Endothelial cell of umbilical vein (primary cell): Measurements from ENCODE around the gene ARL2BP. TPM values are rescaled to one million over a fixed set of nuclear protein-coding genes. Genes with fewer than 3 reads are reported as not detected.

Experiments
- BruUV-seq: library from RNA; stranded (reverse); fragments of 400-500 nt; replicated peaks from 2 replicates; lab custom pipeline; 2021; lab: Mats Ljungman, UMichigan
- CTCF ChIA-PET: fragments of 300-600, 350-600 bp; sonication (Branson Sonifier 250); formaldehyde crosslinking; loops from one replicate; lab custom pipeline; 2021; ENCODE audit warnings: antibody characterized with exemption, inconsistent platforms; lab: Charles Lee
- POLR2A ChIA-PET: fragments of 300-600, 350-600 bp; sonication (Branson Sonifier 250); formaldehyde crosslinking; loops from one replicate; lab custom pipeline; 2021; ENCODE audit warnings: antibody characterized with exemption, inconsistent platforms; lab: Charles Lee
- DNase-seq: peaks from one replicate; pipeline ENCODE4 v3.0.0-alpha.2; 2011; ENCODE audit warnings: low read depth, low spot score
- FAIRE-seq: peaks from 2 replicates; lab custom pipeline; 2011; peaks lifted over from hg19 to GRCh38; lab: Jason Lieb, UNC
- H2AFZ ChIP-seq: 2 replicates; pipeline ENCODE4 v1.6.0; 2012; ENCODE audit warnings: low read depth, low read length, control low read depth, inconsistent platforms
- H3K27ac ChIP-seq: 2 replicates; pipeline ENCODE4 v1.5.1; 2011; ENCODE audit warnings: low read depth, mild to moderate bottlenecking, control low read depth, low read length, moderate library complexity; ENCODE audit not compliant: insufficient read depth
- H3K27me3 ChIP-seq, 2 experiments: 2 replicates each; pipeline versions ENCODE4 v1.6.0 to v1.6.1; 2011; ENCODE audit warnings: low read length in 2 of 2, mixed read lengths in 1 of 2; ENCODE audit not compliant: control insufficient read depth in 2 of 2, insufficient read depth in 2 of 2
- H3K36me3 ChIP-seq, 2 experiments: 2 replicates in 1 of 2; 3 replicates in 1 of 2; pipeline ENCODE4 v1.5.1; 2011; ENCODE audit warnings: low read length in 2 of 2, mild to moderate bottlenecking in 1 of 2, moderate library complexity in 1 of 2; ENCODE audit not compliant: control insufficient read depth in 2 of 2, insufficient read depth in 2 of 2; ENCODE audit errors: extremely low read depth in 1 of 2
- H3K4me1 ChIP-seq: 3 replicates; pipeline ENCODE4 v1.5.1; 2011; ENCODE audit warnings: mild to moderate bottlenecking, low read length; ENCODE audit not compliant: control insufficient read depth, insufficient read depth; ENCODE audit errors: extremely low read depth
- H3K4me2 ChIP-seq: 2 replicates; pipeline ENCODE4 v1.6.1; 2011; ENCODE audit warnings: low read length, control low read depth, mixed read lengths; ENCODE audit not compliant: insufficient read depth
- H3K4me3 ChIP-seq, 3 experiments: fragments of 200-600 bp in 1 of 3; sonication (generic), shearing (Covaris generic) in 1 of 3; replicated peaks in 1 of 3; 2 replicates each; pipeline ENCODE4 v1.5.1; 2011 to 2016; ENCODE audit warnings: control low read depth in 3 of 3, low read length in 3 of 3, mild to moderate bottlenecking in 2 of 3, inconsistent platforms in 1 of 3, low read depth in 1 of 3, moderate library complexity in 1 of 3; ENCODE audit not compliant: insufficient read depth in 1 of 3
- H3K79me2 ChIP-seq: 2 replicates; pipeline ENCODE4 v1.6.0; 2012; ENCODE audit warnings: low read length, inconsistent platforms; ENCODE audit not compliant: control insufficient read depth, insufficient read depth
- H3K9ac ChIP-seq: replicated peaks from 2 replicates; pipeline ENCODE3; 2011; ENCODE audit warnings: low read length, control low read depth; ENCODE audit not compliant: insufficient read depth; ENCODE audit errors: extremely low read depth
- H3K9me1 ChIP-seq: replicated peaks from 3 replicates; pipeline ENCODE4 v1.6.0; 2011; ENCODE audit warnings: mild to moderate bottlenecking, low read length; ENCODE audit not compliant: control insufficient read depth, insufficient read depth; ENCODE audit errors: extremely low read depth
- H3K9me3 ChIP-seq: replicated peaks from 2 replicates; pipeline ENCODE4 v1.5.1; 2012; ENCODE audit warnings: low read length, inconsistent platforms; ENCODE audit not compliant: control insufficient read depth, insufficient read depth
- H4K20me1 ChIP-seq: replicated peaks from 2 replicates; pipeline ENCODE3; 2011; ENCODE audit warnings: mild to moderate bottlenecking, low read length; ENCODE audit not compliant: control insufficient read depth, insufficient read depth; ENCODE audit errors: extremely low read depth
- EZH2 ChIP-seq: IDR thresholded peaks from 2 replicates; pipeline ENCODE4 v1.6.1; 2012; ENCODE audit warnings: borderline replicate concordance, low read depth, mild to moderate bottlenecking, moderate library complexity, low read length, inconsistent platforms; ENCODE audit not compliant: severe bottlenecking
- FOS ChIP-seq: IDR thresholded peaks from 2 replicates; pipeline ENCODE4 v1.6.1; 2011; ENCODE audit warnings: mild to moderate bottlenecking, low read length, moderate library complexity, borderline replicate concordance; ENCODE audit not compliant: insufficient read depth
- GATA2 ChIP-seq: IDR thresholded peaks from 2 replicates; pipeline ENCODE4 v1.7.0; 2011; ENCODE audit warnings: low read depth, mild to moderate bottlenecking, moderate library complexity, mixed read lengths, low read length; ENCODE audit not compliant: insufficient read length, insufficient read depth
- JUN ChIP-seq: IDR thresholded peaks from 2 replicates; pipeline ENCODE4 v1.6.1; 2011; ENCODE audit warnings: borderline replicate concordance, low read depth; ENCODE audit not compliant: insufficient read length, insufficient read depth
- MAX ChIP-seq: IDR thresholded peaks from 2 replicates; pipeline ENCODE4 v1.6.1; 2011; ENCODE audit not compliant: insufficient read depth, insufficient read length
- MYC ChIP-seq: IDR thresholded peaks from one replicate; pipeline ENCODE4 v1.6.1; 2011; ENCODE audit warnings: mild to moderate bottlenecking, low read depth, low read length
- POLR2A ChIP-seq: IDR thresholded peaks from 2 replicates; pipeline ENCODE4 v1.6.1; 2012; ENCODE audit warnings: low read depth, mild to moderate bottlenecking, control low read depth, low read length
- POLR2AphosphoS5 ChIP-seq: IDR thresholded peaks from 2 replicates; pipeline ENCODE4 v1.6.1; 2012; ENCODE audit warnings: low read depth, mild to moderate bottlenecking, control low read depth, low read length, moderate library complexity; ENCODE audit not compliant: insufficient read depth
- dilution Hi-C: fragments of 300-500 bp; cut with MboI; formaldehyde crosslinking; loops from one replicate; pipeline ENCODE4 v1.15.0; 2019; ENCODE audit warnings: low sequenced_read_pairs; ENCODE audit not compliant: extremely low pct_ligation_motif_present
- intact Hi-C: fragments of 100-400 bp; cut with micrococcal nuclease; formaldehyde crosslinking; loops from one replicate; pipeline ENCODE4 v1.10.0; 2022
- polyA plus RNA-seq, 4 experiments: library from polyadenylated mRNA; depleted of rRNA in 3 of 4; stranded (reverse) in 3 of 4; unstranded in 1 of 4; fragments of >200 nt; gene quantifications; 2 replicates each; pipeline versions ENCODE4 v1.2.1 to v1.2.3, GENCODE V29; 2011 to 2012; ENCODE audit warnings: missing spikeins in 1 of 4
- total RNA-seq: library from RNA; stranded (reverse); gene quantifications from 2 replicates; pipeline ENCODE4 v1.2.3, GENCODE V29; 2021
- TF ChIP-seq, protein P1 (sequence below), 2 donors: IDR thresholded peaks; 1 replicate in 1 of 2; 2 replicates in 1 of 2; pipeline ENCODE4 v1.5.1; 2011; ENCODE audit warnings: low read length in 2 of 2, mild to moderate bottlenecking in 2 of 2, moderate library complexity in 2 of 2, control low read depth in 1 of 2, inconsistent platforms in 1 of 2, low read depth in 1 of 2; ENCODE audit not compliant: insufficient read depth in 1 of 2; ENCODE audit errors: extremely low read depth in 1 of 2

The ARL2BP gene
- total and polyA plus RNA-seq, 2 donors (not counting 3 experiments of a cell fraction or from before 2014, with no cell fraction given), result 80.4 to 111 TPM

DNA sequence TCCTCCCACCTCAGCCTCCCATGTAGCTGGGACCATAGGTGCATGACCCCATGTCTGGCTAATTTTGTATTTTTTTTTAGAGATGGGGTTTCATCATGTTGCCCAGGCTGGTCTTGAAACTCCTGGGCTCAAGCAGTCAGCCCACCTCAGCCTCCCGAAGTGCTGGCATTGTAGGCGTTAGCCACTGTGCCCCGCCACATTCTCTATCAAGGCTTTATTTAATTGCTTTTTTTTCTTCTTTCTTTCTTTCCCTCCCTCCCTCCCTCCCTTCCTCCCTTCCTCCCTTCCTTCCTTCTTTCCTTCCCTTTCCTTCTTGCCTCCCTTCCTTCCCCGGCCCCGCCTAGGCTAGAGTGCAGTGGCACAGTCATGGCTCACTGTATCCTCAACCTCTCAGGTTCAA lies 35.3 kb upstream of the ARL2BP start:
- no peaks in the 10 kb centered on the region for H3K9me3 ChIP-seq
- CTCF ChIA-PET, result no interaction called here
- DNase-seq (no peak), FAIRE-seq (no peak)
- H3K36me3 ChIP-seq, result peaks cover 21 to 22% of the 10 kb centered on the region in 2 experiments
- H3K4me3 ChIP-seq, result no peak overlapping the region
- H4K20me1 ChIP-seq, result no peaks in the 10 kb centered on the region
- no peaks in the 10 kb centered on the region for H3K4me1 ChIP-seq
- H3K79me2 ChIP-seq, result peaks cover 2% of the 10 kb centered on the region
- intact Hi-C loops, result no loop called here
- H3K27me3 ChIP-seq, result no peaks in the 10 kb centered on the region
- dilution Hi-C loops, result no loop called here
- H2AFZ ChIP-seq, result no peak overlapping the region
- H3K9me1 ChIP-seq, result no peaks in the 10 kb centered on the region
- no peak for TF ChIP-seq MAX
- TF ChIP-seq, protein P1, sequence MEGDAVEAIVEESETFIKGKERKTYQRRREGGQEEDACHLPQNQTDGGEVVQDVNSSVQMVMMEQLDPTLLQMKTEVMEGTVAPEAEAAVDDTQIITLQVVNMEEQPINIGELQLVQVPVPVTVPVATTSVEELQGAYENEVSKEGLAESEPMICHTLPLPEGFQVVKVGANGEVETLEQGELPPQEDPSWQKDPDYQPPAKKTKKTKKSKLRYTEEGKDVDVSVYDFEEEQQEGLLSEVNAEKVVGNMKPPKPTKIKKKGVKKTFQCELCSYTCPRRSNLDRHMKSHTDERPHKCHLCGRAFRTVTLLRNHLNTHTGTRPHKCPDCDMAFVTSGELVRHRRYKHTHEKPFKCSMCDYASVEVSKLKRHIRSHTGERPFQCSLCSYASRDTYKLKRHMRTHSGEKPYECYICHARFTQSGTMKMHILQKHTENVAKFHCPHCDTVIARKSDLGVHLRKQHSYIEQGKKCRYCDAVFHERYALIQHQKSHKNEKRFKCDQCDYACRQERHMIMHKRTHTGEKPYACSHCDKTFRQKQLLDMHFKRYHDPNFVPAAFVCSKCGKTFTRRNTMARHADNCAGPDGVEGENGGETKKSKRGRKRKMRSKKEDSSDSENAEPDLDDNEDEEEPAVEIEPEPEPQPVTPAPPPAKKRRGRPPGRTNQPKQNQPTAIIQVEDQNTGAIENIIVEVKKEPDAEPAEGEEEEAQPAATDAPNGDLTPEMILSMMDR (IDR thresholded peaks at IDR 0.05; ENCODE audit: extremely low read depth in 1 of 2, insufficient read depth in 1 of 2, low read depth in 1 of 2, low read length in 2 of 2), result no peak
- TF ChIP-seq EZH2, result no peak
- TF ChIP-seq GATA2, result no peak
- no peak for TF ChIP-seq POLR2AphosphoS5
- no peak for TF ChIP-seq JUN
- no peak for TF ChIP-seq POLR2A
- TF ChIP-seq FOS, result no peak
- TF ChIP-seq MYC, result no peak
- no peak overlapping the region for H3K9ac ChIP-seq
- BruUV-seq, result no TSS peak
- no peak overlapping the region for H3K4me2 ChIP-seq
- no peak overlapping the region for H3K27ac ChIP-seq
- POLR2A ChIA-PET, result no interaction called here
